CD4-positive, alpha-beta T cell (primary cell): ENCODE results near the gene BCL2. TPM values are rescaled to one million over a fixed set of nuclear protein-coding genes. Genes with fewer than 3 reads are reported as not detected.
A peak's percentile ranks its signal among the peaks of the same experiment; 100 is the strongest.

Source experiments
- ATAC-seq: fragments of 200-7000 bp; cut with Tn5 transposase; one replicate; pipeline ENCODE4 v1.10.0; 2022; ENCODE audit warnings: mild to moderate bottlenecking; ENCODE audit not compliant: poor library complexity
- CTCF ChIA-PET: fragments of 350-600 bp; sonication (Branson Sonifier 250); formaldehyde crosslinking; loops from one replicate; lab custom pipeline; 2021; ENCODE audit warnings: antibody characterized with exemption, inconsistent platforms; lab: Charles Lee
- POLR2A ChIA-PET: fragments of 350-600 bp; sonication (Branson Sonifier 250); formaldehyde crosslinking; loops from one replicate; lab custom pipeline; 2021; ENCODE audit warnings: antibody characterized with exemption, inconsistent platforms; lab: Charles Lee
- DNase-seq, 14 experiments: peaks; one replicate each; pipeline ENCODE4 v3.0.0-alpha.2; 2013 to 2020; ENCODE audit warnings: mixed read lengths in 2 of 14
- H3K27ac ChIP-seq, 2 donors: one replicate each; pipeline versions ENCODE4 v1.5.1 to v1.7.0; 2013; ENCODE audit warnings: low read length in 2 of 2, low read depth in 1 of 2, mild to moderate bottlenecking in 1 of 2
- H3K27me3 ChIP-seq, 2 experiments: 1 replicate in 1 of 2; 2 replicates in 1 of 2; pipeline versions ENCODE4 v1.6.1 to v1.7.0; 2013; ENCODE audit warnings: low read length in 2 of 2, control low read depth in 1 of 2, mild to moderate bottlenecking in 1 of 2, moderate library complexity in 1 of 2; ENCODE audit not compliant: insufficient read depth in 2 of 2, control insufficient read depth in 1 of 2
- H3K36me3 ChIP-seq: one replicate; pipeline ENCODE4 v1.6.1; 2013; ENCODE audit warnings: low read length, control low read depth; ENCODE audit not compliant: insufficient read depth
- H3K4me1 ChIP-seq: one replicate; pipeline ENCODE4 v1.6.1; 2013; ENCODE audit warnings: low read length, control low read depth; ENCODE audit not compliant: insufficient read depth
- H3K4me3 ChIP-seq: one replicate; pipeline ENCODE4 v1.5.1; 2013; ENCODE audit warnings: mild to moderate bottlenecking, low read length, moderate library complexity
- H3K9me3 ChIP-seq, 2 experiments: 1 replicate in 1 of 2; 2 replicates in 1 of 2; pipeline versions ENCODE4 v1.6.1 to v1.7.0; 2013; ENCODE audit warnings: low read length in 2 of 2, mild to moderate bottlenecking in 2 of 2, control low read depth in 1 of 2, moderate library complexity in 1 of 2; ENCODE audit not compliant: control insufficient read depth in 1 of 2, insufficient read depth in 1 of 2
- H3K27ac Mint-ChIP-seq: one replicate; pipeline ENCODE4 v1.8.0; 2020; ENCODE audit warnings: mixed read lengths
- H3K27me3 Mint-ChIP-seq: one replicate; pipeline ENCODE4 v1.8.0; 2021; ENCODE audit warnings: mixed read lengths
- H3K36me3 Mint-ChIP-seq: one replicate; pipeline ENCODE4 v1.8.0; 2021; ENCODE audit warnings: low read depth, mixed read lengths
- H3K4me1 Mint-ChIP-seq: one replicate; pipeline ENCODE4 v1.8.0; 2021; ENCODE audit warnings: low read depth, mixed read lengths
- H3K4me3 Mint-ChIP-seq: one replicate; pipeline ENCODE4 v1.8.0; 2020; ENCODE audit warnings: mild to moderate bottlenecking, mixed read lengths
- H3K9me3 Mint-ChIP-seq: one replicate; pipeline ENCODE4 v1.8.0; 2020; ENCODE audit warnings: mixed read lengths
- intact Hi-C, 2 experiments: fragments of 100-400 bp; cut with DNase I in 1 of 2; cut with micrococcal nuclease in 1 of 2; formaldehyde crosslinking; loops; one replicate each; pipeline versions ENCODE4 v1.15.1 to v1.9.0; 2023 to 2025; cut with DNase I, micrococcal nuclease
- total RNA-seq, 174 experiments: library from RNA in 2 of 174; stranded (reverse) in 2 of 174; gene quantifications; one replicate each; pipeline ENCODE4 v1.2.3 and lab custom pipeline; 2021 to 2026
- TF ChIP-seq, protein P1 (sequence below): fragments of 200-600 bp; IDR thresholded peaks from one replicate; pipeline ENCODE4 v1.8.0; 2022; ENCODE audit warnings: antibody characterized with exemption, mild to moderate bottlenecking

The BCL2 gene
- total RNA-seq, 2 experiments from 2014 or later: 40.1 to 40.3 TPM

DNA sequence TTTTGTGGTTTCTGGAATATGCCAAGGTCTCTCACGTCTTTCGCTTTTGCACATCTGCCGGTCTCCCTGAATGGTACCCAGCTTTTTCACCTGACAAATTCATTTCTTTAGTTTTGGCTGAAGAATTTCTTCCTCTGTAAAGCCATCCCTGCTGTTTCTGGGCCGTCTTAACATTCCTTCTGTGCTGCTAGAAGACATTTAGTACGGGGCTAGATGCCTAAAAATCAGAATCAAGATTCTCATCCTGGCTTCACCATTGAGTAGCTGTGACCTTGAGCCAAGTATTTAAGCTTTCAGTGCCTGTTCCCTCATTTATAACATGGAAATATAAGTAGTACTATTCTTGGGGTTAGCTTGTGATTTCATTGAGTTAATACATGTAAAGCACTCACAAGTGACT lies 6.4 kb upstream of the BCL2 start:
- Mint-ChIP-seq H3K27ac (no peak overlapping the region), H3K9me3 (no peaks in the 10 kb centered on the region), H3K27me3 (no peaks in the 10 kb centered on the region), H3K4me1 (peaks cover 11% of the 10 kb centered on the region), H3K36me3 (peaks cover 2% of the 10 kb centered on the region), H3K4me3 (no peak overlapping the region)
- TF ChIP-seq, protein P1, sequence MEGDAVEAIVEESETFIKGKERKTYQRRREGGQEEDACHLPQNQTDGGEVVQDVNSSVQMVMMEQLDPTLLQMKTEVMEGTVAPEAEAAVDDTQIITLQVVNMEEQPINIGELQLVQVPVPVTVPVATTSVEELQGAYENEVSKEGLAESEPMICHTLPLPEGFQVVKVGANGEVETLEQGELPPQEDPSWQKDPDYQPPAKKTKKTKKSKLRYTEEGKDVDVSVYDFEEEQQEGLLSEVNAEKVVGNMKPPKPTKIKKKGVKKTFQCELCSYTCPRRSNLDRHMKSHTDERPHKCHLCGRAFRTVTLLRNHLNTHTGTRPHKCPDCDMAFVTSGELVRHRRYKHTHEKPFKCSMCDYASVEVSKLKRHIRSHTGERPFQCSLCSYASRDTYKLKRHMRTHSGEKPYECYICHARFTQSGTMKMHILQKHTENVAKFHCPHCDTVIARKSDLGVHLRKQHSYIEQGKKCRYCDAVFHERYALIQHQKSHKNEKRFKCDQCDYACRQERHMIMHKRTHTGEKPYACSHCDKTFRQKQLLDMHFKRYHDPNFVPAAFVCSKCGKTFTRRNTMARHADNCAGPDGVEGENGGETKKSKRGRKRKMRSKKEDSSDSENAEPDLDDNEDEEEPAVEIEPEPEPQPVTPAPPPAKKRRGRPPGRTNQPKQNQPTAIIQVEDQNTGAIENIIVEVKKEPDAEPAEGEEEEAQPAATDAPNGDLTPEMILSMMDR: no peak
- no peak for DNase-seq
- POLR2A ChIA-PET: interaction anchor here (1.5 kb wide), 1 partner anchor 308 kb away, joined by 3 read pairs; no protein-coding TSS in a partner anchor
- no peak overlapping the region for H3K27ac ChIP-seq
- H3K4me3 ChIP-seq: no peak overlapping the region
- CTCF ChIA-PET: no interaction called here
- no peak for ATAC-seq
- no peaks in the 10 kb centered on the region for H3K27me3 ChIP-seq
- H3K9me3 ChIP-seq: no peaks in the 10 kb centered on the region
- H3K36me3 ChIP-seq: peaks cover 4% of the 10 kb centered on the region
- intact Hi-C loops: loop anchor here (2.0 to 10.0 kb wide), 2 partner anchors 21 to 611 kb away; partner anchors contain the start of gene PHLPP1 (in 2 of the 2)
- H3K4me1 ChIP-seq: peaks cover 11% of the 10 kb centered on the region

DNA sequence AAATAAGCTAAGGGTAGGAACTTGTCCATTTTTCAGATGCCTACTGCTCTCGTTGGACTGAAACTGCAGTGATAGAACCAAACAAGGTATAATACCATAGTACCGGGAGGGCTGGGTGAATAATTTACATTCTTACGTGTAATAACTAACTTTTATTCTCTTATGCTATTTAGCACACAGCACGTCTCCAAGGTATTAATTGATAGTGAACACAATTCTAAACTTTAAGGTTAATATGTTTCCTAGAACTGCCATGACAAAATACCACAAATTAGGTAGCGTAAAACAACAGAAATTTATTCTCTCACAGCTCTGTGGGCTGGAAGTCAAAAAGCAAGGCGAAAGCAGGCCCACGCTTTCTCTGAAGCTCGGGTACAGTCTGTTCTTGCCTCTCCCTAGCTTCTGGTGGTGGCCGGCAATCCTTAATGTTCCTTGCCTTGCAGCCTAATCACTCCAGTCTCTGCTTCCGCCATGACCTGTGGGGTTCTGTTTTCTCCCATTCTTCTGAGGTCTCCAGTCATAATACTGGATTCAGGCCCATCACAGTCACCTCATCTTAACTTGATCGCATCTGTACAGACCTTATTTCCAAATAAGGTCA lies 5.6 kb upstream of the BCL2 start:
- DNase-seq: no peak
- no peak for ATAC-seq
- Histone ChIP-seq H3K27ac (no peak overlapping the region), H3K4me1 (peaks cover 17% of the 10 kb centered on the region), H3K27me3 (no peaks in the 10 kb centered on the region), H3K9me3 (no peaks in the 10 kb centered on the region), H3K36me3 (no peaks in the 10 kb centered on the region), H3K4me3 (no peak overlapping the region)
- Mint-ChIP-seq H3K36me3 (peaks cover 5% of the 10 kb centered on the region), H3K4me3 (no peak overlapping the region), H3K27me3 (no peaks in the 10 kb centered on the region), H3K27ac (no peak overlapping the region), H3K9me3 (no peaks in the 10 kb centered on the region), H3K4me1 (peaks cover 15% of the 10 kb centered on the region)
- POLR2A ChIA-PET: interaction anchor here (1.5 kb wide), 1 partner anchor 308 kb away, joined by 3 read pairs; no protein-coding TSS in a partner anchor
- CTCF ChIA-PET: no interaction called here
- intact Hi-C loops: loop anchor here (2.0 to 10.0 kb wide), 2 partner anchors 94 to 610 kb away; partner anchors contain the start of gene PHLPP1 (in 2 of the 2)
- TF ChIP-seq, protein P1: no peak

DNA sequence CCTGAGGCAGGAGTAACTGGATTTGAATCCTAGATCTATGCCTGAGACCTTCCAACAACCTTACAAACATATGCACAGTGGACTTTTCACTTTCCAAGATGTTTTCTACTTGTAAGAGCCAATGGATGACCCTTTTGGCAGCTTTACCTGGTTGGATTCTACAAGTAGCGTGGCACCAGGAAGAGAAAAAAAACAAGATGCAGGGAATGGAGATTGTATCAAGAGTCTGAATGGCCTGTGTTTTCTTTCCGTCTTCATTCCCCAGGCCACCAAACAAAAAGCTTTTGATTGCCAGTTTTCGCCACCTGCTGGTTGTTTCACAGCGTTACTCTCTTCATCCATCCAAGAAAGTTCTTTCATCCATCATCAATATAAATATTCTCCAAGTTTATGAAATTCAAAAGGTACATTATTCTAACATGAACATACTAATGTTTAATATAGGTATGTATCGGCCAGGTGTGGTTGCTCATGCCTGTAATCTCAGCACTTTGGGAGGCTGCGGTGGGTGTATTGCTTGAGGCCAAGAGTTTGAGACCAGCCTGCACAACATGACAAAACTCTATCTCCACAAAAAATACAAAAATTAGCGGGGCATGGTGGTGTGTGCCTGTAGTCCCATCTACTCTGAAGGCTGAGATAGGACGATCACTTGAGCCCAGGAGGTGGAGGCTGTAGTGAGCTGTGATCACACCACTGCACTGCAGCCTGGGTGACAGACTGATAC lies 3.5 kb upstream of the BCL2 start:
- peak overlapping the region; percentile 56 for H3K4me3 Mint-ChIP-seq
- ChIA-PET CTCF (interaction anchor here (0.6 to 2.6 kb wide), 20 partner anchors 9 to 640 kb away, joined by 3 to 36 read pairs (median 4); no protein-coding TSS in a partner anchor), POLR2A (interaction anchor here (0.6 to 3.8 kb wide), 5 partner anchors 168 to 305 kb away, joined by 3 to 23 read pairs (median 3); no protein-coding TSS in a partner anchor)
- intact Hi-C loops: loop anchor here (1.0 to 10.0 kb wide), 4 partner anchors 114 to 608 kb away; partner anchors contain the start of gene PHLPP1 (in 2 of the 2)
- DNase-seq (peak; percentile 32 to 84 (median 48)), ATAC-seq (no peak)
- peaks cover 27% of the 10 kb centered on the region for H3K4me1 Mint-ChIP-seq
- Histone ChIP-seq H3K4me3 (no peak overlapping the region), H3K36me3 (no peaks in the 10 kb centered on the region), H3K27ac (no peak overlapping the region), H3K9me3 (no peaks in the 10 kb centered on the region), H3K27me3 (no peaks in the 10 kb centered on the region), H3K4me1 (peaks cover 17% of the 10 kb centered on the region)
- H3K9me3 Mint-ChIP-seq: no peaks in the 10 kb centered on the region
- H3K27me3 Mint-ChIP-seq: no peaks in the 10 kb centered on the region
- TF ChIP-seq, protein P1: peak; percentile 72
- peak overlapping the region; percentile 45 for H3K27ac Mint-ChIP-seq
- peaks cover 19% of the 10 kb centered on the region for H3K36me3 Mint-ChIP-seq
